Suprapubic skin (tissue), 4 donors: ENCODE results near the gene CEP72. TPM values are rescaled to one million over a fixed set of nuclear protein-coding genes. Genes with fewer than 3 reads are reported as not detected.

Experiments
- DNase-seq, 2 donors: peaks; one replicate each; pipeline ENCODE4 v3.0.0-alpha.2; 2019; ENCODE audit warnings: low spot score in 2 of 2
- H3K27ac ChIP-seq: fragments of 200-600 bp; sonication (generic); one replicate; pipeline ENCODE4 v1.5.1; 2019
- H3K27me3 ChIP-seq: fragments of 200-600 bp; sonication (generic); one replicate; pipeline ENCODE4 v1.5.1; 2019
- H3K36me3 ChIP-seq: fragments of 200-600 bp; sonication (generic); one replicate; pipeline ENCODE4 v1.5.1; 2019
- H3K4me1 ChIP-seq: fragments of 200-600 bp; sonication (generic); one replicate; pipeline ENCODE4 v1.5.1; 2019
- H3K4me3 ChIP-seq: fragments of 200-600 bp; sonication (generic); one replicate; pipeline ENCODE4 v1.5.1; 2019; ENCODE audit warnings: mild to moderate bottlenecking
- H3K9me3 ChIP-seq: fragments of 200-600 bp; sonication (generic); one replicate; pipeline ENCODE4 v1.5.1; 2019
- CTCF ChIP-seq, 2 donors: fragments of 200-600 bp in 1 of 2; fragments of 450-650 bp in 1 of 2; sonication (generic) in 1 of 2; IDR thresholded peaks; one replicate each; pipeline ENCODE4 v1.5.1; 2016 to 2019; ENCODE audit warnings: antibody characterized with exemption in 2 of 2, mild to moderate bottlenecking in 1 of 2, moderate library complexity in 1 of 2
- EP300 ChIP-seq: sonication (generic); formaldehyde crosslinking; IDR thresholded peaks from one replicate; pipeline ENCODE4 v1.6.1; 2017; ENCODE audit warnings: antibody characterized with exemption
- POLR2A ChIP-seq, 2 donors: fragments of 450-650 bp; IDR thresholded peaks; one replicate each; pipeline ENCODE4 v1.6.1; 2017; ENCODE audit warnings: antibody characterized with exemption in 2 of 2, mild to moderate bottlenecking in 2 of 2, moderate library complexity in 2 of 2
- POLR2AphosphoS5 ChIP-seq, 3 donors: sonication (generic); formaldehyde crosslinking; IDR thresholded peaks; one replicate each; pipeline ENCODE4 v1.6.1; 2017; ENCODE audit warnings: antibody characterized with exemption in 3 of 3
- WGBS: methylation state at CpG from one replicate; pipeline ENCODE4 v1.1.5; 2018; 5-methylcytosine and 5-hydroxymethylcytosine counted together
- total RNA-seq, 4 donors: library from RNA; depleted of rRNA; stranded (reverse); fragments of >200 nt; gene quantifications; one replicate each; pipeline ENCODE4 v1.1.0, GENCODE V29; 2016

Gene CEP72
- total RNA-seq, 4 donors from 2014 or later = 8.3 to 13.6 (median 10.9) TPM

DNA sequence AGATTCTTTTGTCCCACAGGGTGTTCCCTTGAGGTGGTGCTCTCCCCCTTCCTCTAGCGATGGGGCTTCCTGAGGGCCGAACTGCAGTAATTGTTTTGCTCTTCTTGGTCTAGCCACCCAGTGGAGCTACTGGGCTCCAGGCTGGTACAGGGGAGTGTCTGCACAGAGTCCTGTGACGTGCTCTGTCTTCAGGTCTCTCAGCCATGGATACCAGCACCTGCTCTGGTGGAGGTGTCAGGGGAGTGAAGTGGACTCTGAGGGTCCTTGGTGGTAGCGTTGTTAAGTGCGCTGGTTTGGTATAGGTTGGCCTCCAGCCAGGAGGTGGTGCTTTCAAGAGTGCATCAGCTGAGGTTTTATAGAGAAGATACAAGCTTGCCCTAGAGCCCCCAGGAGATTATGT, 20.4 kb upstream of the CEP72 start:
- H3K4me3 ChIP-seq = no peak overlapping the region
- no peaks in the 10 kb centered on the region for H3K4me1 ChIP-seq
- no peak overlapping the region for H3K27ac ChIP-seq
- TF ChIP-seq POLR2AphosphoS5 (IDR thresholded peaks at IDR 0.05) (no peak), CTCF (IDR thresholded peaks at IDR 0.05) (no peak), POLR2A (IDR thresholded peaks at IDR 0.05) (no peak), EP300 (no peak)
- no peaks in the 10 kb centered on the region for H3K36me3 ChIP-seq
- no peaks in the 10 kb centered on the region for H3K9me3 ChIP-seq
- peaks cover 60% of the 10 kb centered on the region for H3K27me3 ChIP-seq
- WGBS = 93% methylated on average over 5 of the region's 5 CpGs
- no peak for DNase-seq

- Histone ChIP-seq H3K9me3 (no peaks in the 10 kb centered on the region), H3K4me3 (no peak overlapping the region), H3K27ac (no peak overlapping the region), H3K27me3 (peaks cover 56% of the 10 kb centered on the region), H3K36me3 (no peaks in the 10 kb centered on the region), H3K4me1 (no peaks in the 10 kb centered on the region)
- WGBS = no CpG with 5 or more reads among the region's 5 CpGs
- TF ChIP-seq POLR2AphosphoS5 (IDR thresholded peaks at IDR 0.05) = no peak
- no peak for TF ChIP-seq CTCF (IDR thresholded peaks at IDR 0.05)
- TF ChIP-seq POLR2A (IDR thresholded peaks at IDR 0.05) = no peak
- no peak for TF ChIP-seq EP300
- DNase-seq = peak in 1 of 2 donors; percentile 41
Observed at GRCh38 chr5:592158-592557, 20.0 kb upstream of the CEP72 start.

DNA sequence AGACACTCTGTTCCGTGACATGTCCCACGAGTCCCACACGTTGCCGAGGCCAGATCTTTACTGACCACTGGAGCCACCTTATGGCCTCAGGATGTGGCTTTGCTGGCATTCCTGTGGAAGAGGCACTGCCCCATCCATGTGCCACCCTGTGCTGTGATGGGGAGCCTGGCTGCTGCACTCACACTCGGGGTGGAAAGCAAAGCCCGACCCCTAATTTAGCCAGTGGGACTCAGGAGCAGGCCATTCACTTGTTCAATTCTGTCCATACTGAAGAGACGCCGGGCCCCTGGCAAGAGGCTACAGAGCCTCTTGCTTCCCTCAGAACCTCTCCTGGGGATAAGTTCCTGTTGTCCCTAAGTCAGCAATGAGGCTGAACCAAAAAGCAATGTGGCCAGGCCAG, 18.6 kb upstream of the CEP72 start:
- WGBS = 78% methylated on average over 4 of the region's 8 CpGs
- no peak overlapping the region for H3K27ac ChIP-seq
- H3K27me3 ChIP-seq = peaks cover 49% of the 10 kb centered on the region
- H3K4me1 ChIP-seq = no peaks in the 10 kb centered on the region
- no peak overlapping the region for H3K4me3 ChIP-seq
- no peaks in the 10 kb centered on the region for H3K9me3 ChIP-seq
- TF ChIP-seq POLR2A (IDR thresholded peaks at IDR 0.05) (no peak), POLR2AphosphoS5 (IDR thresholded peaks at IDR 0.05) (no peak), EP300 (no peak)
- H3K36me3 ChIP-seq = no peaks in the 10 kb centered on the region
- DNase-seq = peak in 1 of 2 donors; percentile 32

DNA sequence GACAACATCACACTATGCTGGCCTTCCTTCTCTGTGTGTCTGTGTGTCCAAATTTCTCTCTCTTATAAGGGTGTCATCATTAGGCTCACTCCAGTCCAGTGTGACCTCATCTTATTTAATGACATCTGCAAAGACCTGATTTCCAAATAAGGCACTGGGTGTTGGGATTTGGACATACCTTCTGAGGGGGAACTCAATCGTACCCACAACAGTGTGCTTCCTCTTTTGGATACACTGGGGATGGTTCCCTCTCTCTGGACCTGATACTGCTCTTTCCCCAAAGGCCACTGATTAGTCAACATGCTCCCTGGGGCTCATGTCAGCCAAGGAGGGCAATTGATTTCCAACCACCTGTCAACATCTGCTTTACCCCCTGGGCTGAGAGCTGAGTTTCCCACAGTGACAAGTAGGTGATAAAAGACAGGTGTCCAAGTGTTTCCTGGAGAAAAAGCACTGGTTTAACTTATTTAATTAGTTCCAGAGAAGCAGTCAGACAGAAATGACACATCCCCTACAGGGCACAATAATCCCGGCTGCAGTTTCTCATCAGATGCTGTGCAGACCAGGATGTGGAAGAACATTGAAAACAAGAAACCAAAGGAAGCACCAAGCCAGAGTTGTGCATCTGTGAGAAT, 17.8 kb upstream of the CEP72 start:
- H3K4me1 ChIP-seq = no peaks in the 10 kb centered on the region
- TF ChIP-seq EP300 (no peak), CTCF (IDR thresholded peaks at IDR 0.05) (no peak), POLR2A (IDR thresholded peaks at IDR 0.05) (no peak), POLR2AphosphoS5 (IDR thresholded peaks at IDR 0.05) (no peak)
- H3K4me3 ChIP-seq = no peak overlapping the region
- DNase-seq = peak in 1 of 2 donors; percentile 47
- peaks cover 49% of the 10 kb centered on the region for H3K27me3 ChIP-seq
- no peak overlapping the region for H3K27ac ChIP-seq
- no peaks in the 10 kb centered on the region for H3K9me3 ChIP-seq
- H3K36me3 ChIP-seq = no peaks in the 10 kb centered on the region
- 53% methylated on average over 2 of the region's 2 CpGs for WGBS

- Histone ChIP-seq H3K9me3 (no peaks in the 10 kb centered on the region), H3K36me3 (no peaks in the 10 kb centered on the region), H3K4me3 (no peak overlapping the region), H3K27ac (no peak overlapping the region), H3K27me3 (peaks cover 49% of the 10 kb centered on the region), H3K4me1 (no peaks in the 10 kb centered on the region)
- DNase-seq = no peak
- TF ChIP-seq EP300 = no peak
- no peak for TF ChIP-seq POLR2A (IDR thresholded peaks at IDR 0.05)
- no peak for TF ChIP-seq POLR2AphosphoS5 (IDR thresholded peaks at IDR 0.05)
- TF ChIP-seq CTCF (IDR thresholded peaks at IDR 0.05) = no peak
- 82% methylated on average over 3 of the region's 3 CpGs for WGBS
Observed at GRCh38 chr5:595285-595875, 16.8 kb upstream of the CEP72 start.
